Activated T-cell treated with anti-CD3 and anti-CD28 coated beads, Interleukin-2, amount 50 U/mL, for 48 hours (primary cell): Measurements from ENCODE around the gene MET.

Experiments used
- DNase-seq, 2 experiments: peaks; one replicate each; pipeline ENCODE4 v3.0.0-alpha.2; 2020

Gene MET

DNA sequence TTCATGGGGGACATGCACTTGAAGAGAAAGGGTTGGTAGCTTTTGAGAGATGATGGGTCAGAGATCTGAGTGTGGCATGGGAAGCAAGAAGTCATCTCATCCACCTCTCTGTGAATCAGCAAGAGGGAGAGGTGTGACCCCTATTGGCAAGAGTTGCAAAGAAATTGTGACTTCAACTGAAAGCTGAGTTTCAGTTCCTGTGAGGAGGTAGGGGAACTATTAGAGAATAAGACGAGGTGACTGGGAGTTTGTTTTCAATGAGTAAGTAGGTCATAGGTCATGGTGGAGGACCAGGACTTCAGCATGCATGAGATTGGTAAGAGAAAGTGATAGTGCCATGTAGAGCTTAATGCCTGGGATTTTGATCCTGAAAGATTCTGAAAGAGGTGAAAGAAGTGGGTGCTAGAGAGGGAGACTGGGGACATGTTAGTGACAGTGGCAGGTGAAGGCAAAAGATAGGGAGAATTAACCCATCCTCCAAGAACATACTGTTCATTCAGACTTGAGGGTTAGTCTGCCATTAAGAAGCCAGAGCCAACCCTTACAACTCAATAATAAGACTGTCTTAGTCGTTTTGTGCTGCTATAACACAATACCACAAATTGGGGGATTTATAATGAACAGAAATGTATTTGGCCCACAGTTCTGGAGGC lies 114.9 kb downstream of the MET start:
- no peak for DNase-seq

- DNase-seq = no peak
These were observed 115.9 kb downstream of the MET start for GRCh38 chr7:116787881-116788280.

GRCh38 chr7:116788572-116789197 lies 116.7 kb downstream of the MET start:
- DNase-seq = no peak

DNA sequence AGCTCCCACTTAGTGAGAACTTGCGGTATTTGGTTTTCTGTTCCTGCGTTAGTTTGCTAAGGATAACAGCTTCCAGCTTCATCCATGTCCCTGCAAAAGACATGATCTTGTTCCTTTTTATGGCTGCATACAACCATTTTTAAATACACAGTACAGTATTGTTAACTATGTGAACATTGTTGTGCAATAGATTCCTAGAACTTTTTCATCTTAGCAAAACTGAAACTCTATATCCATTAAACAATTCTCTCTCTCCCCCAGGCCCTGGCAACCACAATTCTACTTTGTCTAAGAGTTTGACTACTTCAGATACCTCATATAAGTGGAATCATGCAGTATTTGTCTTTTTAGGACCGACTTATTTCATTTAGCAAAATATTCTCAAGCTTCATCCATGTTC lies 118.0 kb downstream of the MET start:
- no peak for DNase-seq

GRCh38 chr7:116792813-116793212 lies 120.8 kb downstream of the MET start:
- no peak for DNase-seq

DNA sequence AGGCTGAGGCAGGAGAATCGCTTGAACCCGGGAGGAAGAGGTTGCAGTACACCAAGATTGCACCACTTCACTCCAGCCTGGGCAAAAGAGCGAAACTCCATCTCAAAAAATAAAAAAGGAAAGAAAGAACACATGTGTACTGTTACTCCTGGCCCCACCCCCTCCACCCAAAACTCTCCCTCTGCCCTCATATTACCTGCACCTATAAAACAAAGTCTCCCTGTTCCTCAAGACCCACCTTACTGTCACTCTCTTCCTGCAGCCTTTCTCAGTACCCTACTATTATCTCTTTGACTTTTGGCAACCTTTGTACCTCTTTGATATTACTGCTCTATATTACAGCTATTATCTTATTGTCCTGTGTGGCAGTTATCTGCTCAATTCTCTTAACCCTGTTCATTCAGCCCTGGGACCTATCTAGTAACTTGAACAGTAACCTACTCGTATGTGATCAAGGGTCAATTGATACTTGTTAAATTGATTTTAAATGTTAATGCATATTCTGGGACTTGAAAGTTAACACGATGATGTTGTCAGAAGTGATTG lies 121.9 kb downstream of the MET start:
- no peak for DNase-seq

- DNase-seq = no peak
These were observed 124.5 kb downstream of the MET start for GRCh38 chr7:116796471-116796870.

DNA sequence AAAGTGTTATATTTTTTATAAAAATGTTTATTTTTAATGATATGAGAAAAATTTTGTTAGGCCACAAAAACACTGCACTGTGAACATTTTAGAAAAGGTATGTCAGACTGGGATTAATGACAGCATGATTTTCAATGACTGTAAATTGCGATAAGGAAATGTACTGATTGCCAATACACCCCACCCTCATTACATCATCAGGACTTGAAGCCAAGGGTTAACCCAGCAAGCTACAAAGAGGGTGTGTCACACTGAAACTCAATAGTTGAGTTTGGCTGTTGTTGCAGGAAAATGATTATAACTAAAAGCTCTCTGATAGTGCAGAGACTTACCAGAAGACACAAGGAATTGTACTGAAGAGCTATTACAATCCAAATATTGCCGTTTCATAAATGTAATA lies 125.6 kb downstream of the MET start:
- DNase-seq = no peak

- no peak for DNase-seq
These were observed 126.2 kb downstream of the MET start for GRCh38 chr7:116798232-116798631.

- no peak for DNase-seq
These were observed 127.9 kb downstream of the MET start for GRCh38 chr7:116799916-116800315.

GRCh38 chr7:116800594-116800993 lies 128.6 kb downstream of the MET start:
- DNase-seq = no peak

DNA sequence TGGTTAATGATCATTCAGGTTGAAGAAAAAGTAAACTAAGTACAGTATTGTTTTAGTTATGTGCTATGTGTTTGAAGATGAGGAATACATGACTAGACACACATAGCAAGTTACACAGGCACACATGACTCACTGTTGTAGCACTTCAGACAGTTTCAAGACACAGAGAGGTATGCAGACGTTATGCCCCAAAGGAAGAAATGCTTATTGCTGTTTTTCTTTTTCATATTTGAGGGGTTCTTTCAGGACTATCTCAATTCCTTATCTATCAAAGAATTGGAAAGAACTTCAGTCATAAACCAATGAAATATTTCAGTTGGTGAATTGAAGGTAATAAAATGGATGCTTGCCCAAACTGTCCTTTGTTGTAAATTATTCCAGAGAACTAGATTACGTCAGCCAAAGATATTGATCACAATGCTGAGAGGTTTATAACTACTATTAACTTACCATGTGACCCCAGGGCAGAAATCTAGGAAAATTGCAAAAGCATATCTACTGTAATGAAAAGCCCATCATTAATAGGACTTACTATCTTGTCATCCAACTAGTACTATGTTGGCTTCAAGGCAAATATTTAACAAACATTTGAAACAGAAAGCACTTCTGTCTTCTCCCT lies 129.2 kb downstream of the MET start:
- DNase-seq = no peak

DNA sequence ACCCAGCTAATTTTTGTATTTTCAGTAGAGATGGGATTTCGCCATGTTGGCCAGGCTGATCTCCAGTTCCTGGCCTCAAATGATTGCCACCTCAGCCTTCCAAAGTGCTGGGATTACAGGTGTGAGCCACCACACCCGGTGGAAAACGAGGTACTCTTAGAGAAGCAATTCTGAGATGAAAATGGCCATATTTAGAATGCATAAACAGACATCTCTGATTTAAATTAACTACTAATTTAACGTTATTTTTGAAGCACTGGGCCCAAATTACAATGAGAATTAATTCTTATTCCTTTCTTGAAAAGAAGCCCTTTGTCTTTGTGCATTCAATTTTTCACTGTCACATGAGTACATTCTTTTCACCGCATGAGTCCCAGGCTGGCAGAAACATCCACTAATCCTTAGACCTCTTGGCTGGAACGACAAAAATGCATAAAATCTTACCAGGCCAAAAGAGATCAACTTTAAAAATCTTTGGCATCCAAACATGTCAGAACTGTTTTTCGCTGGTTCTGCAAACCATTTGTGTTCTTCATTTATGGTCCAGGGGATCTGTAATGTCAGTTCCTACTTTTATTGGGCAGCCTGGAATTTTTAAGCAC lies 130.2 kb downstream of the MET start:
- DNase-seq = no peak

GRCh38 chr7:116802746-116803152 lies 130.8 kb downstream of the MET start:
- peak; percentile 28 to 34 for DNase-seq

DNA sequence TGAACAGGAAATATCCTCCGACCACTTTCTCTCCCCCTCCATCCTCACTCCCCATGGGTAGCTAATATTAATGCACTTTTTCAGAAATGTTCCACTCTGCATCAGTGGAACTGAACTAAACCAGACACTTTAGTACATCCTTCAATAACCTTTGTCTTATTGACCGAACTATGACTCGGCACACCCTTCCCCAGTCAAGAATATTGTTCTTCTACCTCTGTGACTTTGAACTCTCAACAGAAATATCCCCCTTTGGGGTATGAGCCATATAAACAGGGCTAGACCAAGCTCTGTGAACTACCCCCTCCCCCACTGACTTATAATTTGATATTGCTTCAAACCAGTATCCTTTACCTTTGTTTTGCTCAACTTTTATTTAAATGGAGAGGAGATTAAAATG lies 132.5 kb downstream of the MET start:
- DNase-seq = no peak

DNA sequence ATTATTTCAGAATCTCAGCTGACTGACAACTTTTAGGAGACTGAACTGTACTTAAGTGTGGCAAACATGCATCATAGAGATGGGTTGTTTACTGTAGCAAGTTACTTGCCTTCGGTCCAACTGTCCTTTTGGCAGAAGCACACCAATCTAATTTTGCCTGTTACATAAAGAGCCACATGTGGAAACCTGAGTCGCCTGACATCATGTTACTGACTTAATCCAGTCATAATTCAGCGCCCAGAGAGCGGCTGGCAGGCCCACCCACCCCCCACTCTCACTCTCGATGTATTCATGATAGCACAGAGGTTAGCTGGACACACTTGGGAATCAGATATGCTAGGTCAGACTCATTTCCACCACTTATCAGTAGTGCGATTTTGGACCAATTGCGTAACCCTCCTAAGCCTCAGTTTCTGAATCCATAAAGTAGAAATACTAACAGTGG lies 133.1 kb downstream of the MET start:
- DNase-seq = no peak

GRCh38 chr7:116806046-116806944 lies 134.3 kb downstream of the MET start:
- DNase-seq = no peak

GRCh38 chr7:116807011-116807560 lies 135.1 kb downstream of the MET start:
- no peak for DNase-seq

DNA sequence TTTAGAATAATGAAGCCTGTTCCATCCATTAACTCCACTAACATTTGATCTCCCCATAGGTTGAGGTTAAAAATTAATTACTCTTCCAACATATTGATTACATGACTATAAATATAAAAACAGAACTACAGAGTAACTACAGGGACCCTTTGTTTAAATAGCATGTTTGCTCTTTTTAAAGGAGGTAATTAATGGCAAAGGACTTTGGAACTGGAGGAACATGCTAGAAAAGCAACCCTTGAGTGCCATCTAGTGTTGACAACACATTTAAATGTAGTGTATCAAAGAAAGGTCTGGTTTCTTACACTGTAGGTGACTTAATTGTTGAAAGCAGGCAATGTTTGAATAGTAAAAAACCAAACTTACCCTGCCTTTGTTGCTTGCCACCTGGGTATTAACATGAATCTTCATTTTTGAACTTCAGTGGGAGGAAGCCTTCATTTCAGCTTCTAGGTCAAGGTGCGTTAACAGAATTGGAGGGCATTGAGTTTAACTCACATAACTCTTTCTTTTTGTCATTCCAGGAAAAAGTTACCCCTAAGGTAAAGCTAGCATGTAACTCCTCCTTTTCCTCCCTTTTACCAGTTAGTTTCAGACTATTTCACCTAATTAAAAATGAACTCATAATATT lies 137.8 kb downstream of the MET start:
- DNase-seq = no peak

DNA sequence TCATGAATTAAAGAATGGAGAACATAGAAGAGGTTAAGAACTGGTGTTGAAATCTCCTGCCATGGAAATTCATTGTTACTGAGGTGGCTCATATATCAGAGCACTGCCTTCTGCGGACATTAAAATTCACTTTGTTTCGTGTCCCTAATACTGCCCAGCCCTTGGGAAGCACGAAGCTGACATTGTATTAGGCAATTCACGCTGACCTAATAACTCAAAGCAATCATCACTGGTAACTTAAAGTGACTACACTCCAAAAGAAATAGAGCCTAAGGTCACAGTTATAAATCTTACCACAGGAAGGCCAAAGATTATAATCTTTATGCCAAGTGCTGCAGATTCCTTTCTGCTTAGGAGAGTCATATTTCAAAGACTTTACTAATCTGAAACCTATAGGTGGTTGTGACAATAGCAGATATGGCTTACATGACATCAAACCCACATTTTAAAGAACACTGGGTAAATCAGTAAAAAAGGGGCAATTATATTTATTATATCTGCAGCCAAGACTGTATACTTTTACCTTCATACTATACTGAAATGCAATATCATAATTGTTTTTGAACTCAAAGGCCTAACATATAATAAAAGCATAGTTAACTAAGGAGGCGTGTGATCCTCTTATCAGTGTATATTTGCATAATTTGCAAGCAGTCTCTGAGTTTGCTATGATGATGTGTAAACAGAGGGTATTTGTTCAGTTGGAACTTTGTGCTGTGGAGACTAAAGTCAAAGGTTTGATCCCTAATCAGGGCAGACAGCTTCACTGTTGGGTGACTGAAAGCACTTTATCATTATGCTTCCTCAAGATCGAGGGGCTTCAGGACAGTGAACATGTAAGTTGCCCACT lies 138.5 kb downstream of the MET start:
- no peak for DNase-seq

GRCh38 chr7:116811768-116812167 lies 139.8 kb downstream of the MET start:
- DNase-seq = no peak
